Keratinocyte (primary cell): ENCODE data around the gene GRP.
A peak's percentile ranks its signal among the peaks of the same experiment; 100 is the strongest.

ENCODE experiments used
- EZH2 ChIP-seq: IDR thresholded peaks from one replicate; pipeline ENCODE4 v1.6.1; 2012; ENCODE audit warnings: inconsistent platforms, mild to moderate bottlenecking, low read length, moderate library complexity
- TF ChIP-seq, protein P1 (sequence below), 3 experiments: IDR thresholded peaks in 1 of 3; conservative IDR thresholded peaks in 1 of 3; optimal IDR thresholded peaks in 1 of 3; 2 replicates in 2 of 3; 3 replicates in 1 of 3; pipeline versions ENCODE3 to v1.5.1; 2011; ENCODE audit warnings: low read length in 3 of 3, mild to moderate bottlenecking in 3 of 3, moderate library complexity in 2 of 3, control low read depth in 1 of 3, inconsistent platforms in 1 of 3; ENCODE audit not compliant: insufficient read depth in 2 of 3; ENCODE audit errors: extremely low read depth in 1 of 3

DNA sequence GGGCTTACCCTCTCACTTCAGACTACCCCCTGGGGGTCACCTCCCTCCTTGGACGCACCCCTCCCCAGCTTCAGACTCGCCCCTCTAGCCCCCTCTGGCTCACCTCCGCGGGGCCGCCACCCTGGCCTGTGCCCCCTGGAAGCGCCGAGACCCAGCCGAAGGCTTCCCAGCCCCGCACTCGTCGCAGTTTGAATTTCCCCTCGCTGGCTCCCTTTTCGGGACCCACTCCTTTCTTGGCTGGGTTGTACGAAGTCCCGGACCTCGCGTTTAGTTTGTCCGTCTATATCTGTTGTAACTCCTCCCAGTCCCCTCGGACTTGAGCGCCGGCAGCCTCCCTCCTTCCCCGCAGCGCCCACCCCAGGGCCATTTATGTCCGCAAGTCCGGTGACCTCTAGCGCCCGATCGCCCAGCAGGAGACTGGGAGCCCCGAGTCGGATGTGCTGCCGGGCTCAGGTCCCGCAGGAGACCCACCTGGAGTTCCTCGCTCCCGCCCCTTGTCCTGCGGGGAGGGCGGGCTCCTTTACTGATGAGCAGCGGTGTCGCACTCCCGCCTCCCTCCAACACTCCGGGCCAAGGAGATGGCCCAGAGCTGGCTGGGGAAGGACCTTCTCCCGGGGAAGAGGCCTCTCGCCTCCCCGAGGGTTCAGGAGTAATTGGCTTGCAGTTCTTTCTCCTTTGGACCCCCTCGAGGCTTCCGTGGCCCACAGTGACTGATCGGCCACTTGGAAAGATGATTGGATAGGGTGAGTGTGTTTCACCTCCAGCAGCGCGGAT lies 54.0 kb downstream of the GRP start:
- TF ChIP-seq, protein P1, sequence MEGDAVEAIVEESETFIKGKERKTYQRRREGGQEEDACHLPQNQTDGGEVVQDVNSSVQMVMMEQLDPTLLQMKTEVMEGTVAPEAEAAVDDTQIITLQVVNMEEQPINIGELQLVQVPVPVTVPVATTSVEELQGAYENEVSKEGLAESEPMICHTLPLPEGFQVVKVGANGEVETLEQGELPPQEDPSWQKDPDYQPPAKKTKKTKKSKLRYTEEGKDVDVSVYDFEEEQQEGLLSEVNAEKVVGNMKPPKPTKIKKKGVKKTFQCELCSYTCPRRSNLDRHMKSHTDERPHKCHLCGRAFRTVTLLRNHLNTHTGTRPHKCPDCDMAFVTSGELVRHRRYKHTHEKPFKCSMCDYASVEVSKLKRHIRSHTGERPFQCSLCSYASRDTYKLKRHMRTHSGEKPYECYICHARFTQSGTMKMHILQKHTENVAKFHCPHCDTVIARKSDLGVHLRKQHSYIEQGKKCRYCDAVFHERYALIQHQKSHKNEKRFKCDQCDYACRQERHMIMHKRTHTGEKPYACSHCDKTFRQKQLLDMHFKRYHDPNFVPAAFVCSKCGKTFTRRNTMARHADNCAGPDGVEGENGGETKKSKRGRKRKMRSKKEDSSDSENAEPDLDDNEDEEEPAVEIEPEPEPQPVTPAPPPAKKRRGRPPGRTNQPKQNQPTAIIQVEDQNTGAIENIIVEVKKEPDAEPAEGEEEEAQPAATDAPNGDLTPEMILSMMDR (optimal IDR thresholded peaks at IDR 0.05 in 1 of 3, IDR thresholded peaks at IDR 0.05 in 1 of 3, conservative IDR thresholded peaks at IDR 0.05 in 1 of 3; ENCODE audit: extremely low read depth in 1 of 3, insufficient read depth in 2 of 3, low read length in 3 of 3) = no peak
- TF ChIP-seq EZH2 = peak; percentile 55
